NB4 (cell line): ENCODE data around the gene VIT.

Experiments
- DNase-seq: peaks from one replicate; pipeline ENCODE4 v3.0.0; 2010; ENCODE audit warnings: low read depth
- H3K4me3 ChIP-seq: one replicate; pipeline ENCODE4 v1.5.1; 2011; ENCODE audit warnings: mild to moderate bottlenecking, low read depth, low read length, moderate library complexity
- CTCF ChIP-seq: IDR thresholded peaks from one replicate; pipeline ENCODE4 v1.5.1; 2012; ENCODE audit warnings: low read depth, low read length
- MAX ChIP-seq: IDR thresholded peaks from 2 replicates; pipeline ENCODE4 v1.6.1; 2011; ENCODE audit warnings: low read depth, low read length
- MYC ChIP-seq: IDR thresholded peaks from 2 replicates; pipeline ENCODE4 v1.6.1; 2011; ENCODE audit warnings: low read depth, low read length
- POLR2A ChIP-seq: IDR thresholded peaks from 2 replicates; pipeline ENCODE4 v1.6.1; 2011; ENCODE audit warnings: mild to moderate bottlenecking; ENCODE audit not compliant: insufficient read length; ENCODE audit errors: extremely low read depth

The VIT gene

DNA sequence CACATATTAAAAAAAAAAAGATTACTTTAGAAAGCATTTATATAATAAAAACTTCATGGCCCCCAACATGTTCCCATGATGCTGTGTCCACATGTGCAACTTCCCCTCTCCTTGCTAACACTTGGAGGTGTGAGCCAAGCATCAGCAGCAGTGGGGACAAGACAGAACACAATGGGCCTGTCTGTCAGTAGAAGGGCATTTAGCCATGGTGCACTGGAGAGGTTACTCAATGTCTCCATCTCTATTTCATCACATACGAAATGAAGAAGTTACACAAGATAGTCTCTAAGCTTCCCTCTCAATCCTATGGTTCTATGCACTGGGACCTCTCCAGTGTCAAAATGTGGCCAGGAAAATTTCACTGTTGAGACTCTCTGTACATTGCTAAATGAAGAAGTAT lies 2.5 kb downstream of the VIT start:
- TF ChIP-seq POLR2A: no peak
- peak; percentile 73 for TF ChIP-seq MAX
- TF ChIP-seq MYC: peak; percentile 58; the same call in 1 of the 2 replicates
- DNase-seq: peak; percentile 96
- H3K4me3 ChIP-seq: no peak overlapping the region

- no peak overlapping the region for H3K4me3 ChIP-seq
- no peak for DNase-seq
- TF ChIP-seq CTCF (no peak), MAX (no peak)
These were observed 3.8 kb downstream of the VIT start for GRCh38 chr2:36700311-36700710.

DNA sequence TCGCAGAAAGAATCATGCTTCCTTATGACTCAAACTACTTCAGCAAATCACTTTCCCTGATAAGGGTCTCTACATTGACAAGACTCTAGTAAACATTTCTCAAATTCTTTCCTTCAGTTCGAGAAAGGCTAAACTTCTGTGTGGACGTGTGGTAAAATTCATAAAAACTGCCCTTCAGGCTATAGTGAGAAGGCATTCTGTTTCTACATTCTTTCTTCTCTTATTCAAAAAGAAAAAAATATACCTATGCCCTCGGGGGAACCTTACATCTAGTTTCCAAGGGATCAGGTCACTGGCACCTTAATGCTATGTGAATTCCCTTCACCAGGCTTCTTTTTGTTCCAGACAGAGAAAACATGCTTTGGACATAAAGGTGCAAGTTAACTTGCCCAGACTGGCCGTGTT lies 4.9 kb downstream of the VIT start:
- TF ChIP-seq MAX (no peak), POLR2A (no peak), MYC (no peak), CTCF (no peak)
- no peak for DNase-seq
- no peak overlapping the region for H3K4me3 ChIP-seq

DNA sequence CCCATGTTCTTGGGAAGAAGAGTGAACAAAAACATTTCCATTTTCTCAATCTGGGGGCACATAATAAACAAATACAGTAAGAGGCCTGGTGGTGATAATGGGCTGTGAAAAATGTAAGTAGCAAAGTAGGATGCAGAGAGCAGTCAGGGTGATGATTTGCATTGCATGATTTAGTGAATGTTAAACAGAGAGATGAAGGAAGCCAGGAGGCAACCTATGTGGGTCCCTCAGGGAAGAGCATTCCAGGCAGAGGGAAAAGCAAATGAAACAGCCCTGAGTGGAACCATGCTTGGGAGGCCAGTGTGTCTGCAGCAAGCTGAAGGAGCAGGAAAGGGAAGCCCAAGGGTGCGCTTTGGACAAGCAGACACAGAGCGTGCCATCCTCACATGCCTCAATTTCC lies 5.4 kb downstream of the VIT start:
- no peak for TF ChIP-seq CTCF
- no peak for TF ChIP-seq MAX
- no peak for TF ChIP-seq POLR2A
- no peak for TF ChIP-seq MYC
- DNase-seq: no peak
- no peak overlapping the region for H3K4me3 ChIP-seq

DNA sequence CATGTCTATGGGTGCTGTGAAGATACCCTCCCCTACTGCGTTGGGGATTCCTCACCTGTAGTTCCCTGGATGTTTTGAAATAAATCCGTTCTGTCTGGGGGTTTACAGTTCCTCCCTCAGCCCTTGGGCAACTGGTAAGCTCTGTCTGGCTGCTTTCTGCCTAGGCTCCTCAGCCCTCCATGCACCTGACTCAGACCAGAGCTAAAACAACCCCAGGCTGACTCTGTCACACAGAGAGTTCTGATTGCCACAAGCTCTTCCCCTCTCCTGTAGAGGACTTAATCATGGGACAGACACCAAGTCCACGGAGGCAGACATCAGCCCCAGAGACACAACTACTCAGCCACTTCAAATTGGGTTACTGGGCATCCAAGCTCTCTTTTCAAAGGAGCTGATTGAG lies 6.3 kb downstream of the VIT start:
- no peak for DNase-seq
- TF ChIP-seq POLR2A (no peak), MAX (no peak), MYC (no peak), CTCF (no peak)
- no peak overlapping the region for H3K4me3 ChIP-seq

GRCh38 chr2:36704475-36705150 lies 8.1 kb downstream of the VIT start:
- no peak for TF ChIP-seq CTCF
- TF ChIP-seq MYC: no peak
- no peak for TF ChIP-seq POLR2A
- TF ChIP-seq MAX: no peak
- H3K4me3 ChIP-seq: no peak overlapping the region
- no peak for DNase-seq
